Neural crest cell (in vitro differentiated cells): ENCODE data around the gene F5. TPM values are rescaled to one million over a fixed set of nuclear protein-coding genes. Genes with fewer than 3 reads are reported as not detected.

Experiments
- DNase-seq: peaks from one replicate; pipeline ENCODE4 v3.0.0; 2021; ENCODE audit warnings: low read depth, mixed read lengths, low spot score
- H3K27ac Mint-ChIP-seq: one replicate; pipeline ENCODE4 v1.8.0; 2021; ENCODE audit warnings: mild to moderate bottlenecking, mixed read lengths; ENCODE audit not compliant: unreplicated experiment
- H3K27me3 Mint-ChIP-seq: 2 replicates; pipeline ENCODE4 v1.8.0; 2021; ENCODE audit warnings: low read depth, mild to moderate bottlenecking, mixed read lengths
- H3K36me3 Mint-ChIP-seq: 2 replicates; pipeline ENCODE4 v1.8.0; 2021; ENCODE audit warnings: low read depth, mild to moderate bottlenecking, mixed read lengths
- H3K4me1 Mint-ChIP-seq: 2 replicates; pipeline ENCODE4 v1.8.0; 2021; ENCODE audit warnings: mixed read lengths
- H3K4me3 Mint-ChIP-seq: one replicate; pipeline ENCODE4 v1.8.0; 2021; ENCODE audit warnings: mild to moderate bottlenecking, mixed read lengths
- H3K9me3 Mint-ChIP-seq: 2 replicates; pipeline ENCODE4 v1.8.0; 2021; ENCODE audit warnings: mixed read lengths
- CTCF ChIP-seq: fragments of 200-600 bp; sonication (generic); conservative IDR thresholded peaks from 2 replicates; pipeline ENCODE4 v1.5.0; 2021; ENCODE audit warnings: antibody characterized with exemption, mild to moderate bottlenecking
- total RNA-seq: library from RNA; stranded (reverse); gene quantifications from 2 replicates; pipeline ENCODE4 v1.2.1, GENCODE V29; 2021

F5 gene
- total RNA-seq, 1 donor from 2014 or later: not detected

DNA sequence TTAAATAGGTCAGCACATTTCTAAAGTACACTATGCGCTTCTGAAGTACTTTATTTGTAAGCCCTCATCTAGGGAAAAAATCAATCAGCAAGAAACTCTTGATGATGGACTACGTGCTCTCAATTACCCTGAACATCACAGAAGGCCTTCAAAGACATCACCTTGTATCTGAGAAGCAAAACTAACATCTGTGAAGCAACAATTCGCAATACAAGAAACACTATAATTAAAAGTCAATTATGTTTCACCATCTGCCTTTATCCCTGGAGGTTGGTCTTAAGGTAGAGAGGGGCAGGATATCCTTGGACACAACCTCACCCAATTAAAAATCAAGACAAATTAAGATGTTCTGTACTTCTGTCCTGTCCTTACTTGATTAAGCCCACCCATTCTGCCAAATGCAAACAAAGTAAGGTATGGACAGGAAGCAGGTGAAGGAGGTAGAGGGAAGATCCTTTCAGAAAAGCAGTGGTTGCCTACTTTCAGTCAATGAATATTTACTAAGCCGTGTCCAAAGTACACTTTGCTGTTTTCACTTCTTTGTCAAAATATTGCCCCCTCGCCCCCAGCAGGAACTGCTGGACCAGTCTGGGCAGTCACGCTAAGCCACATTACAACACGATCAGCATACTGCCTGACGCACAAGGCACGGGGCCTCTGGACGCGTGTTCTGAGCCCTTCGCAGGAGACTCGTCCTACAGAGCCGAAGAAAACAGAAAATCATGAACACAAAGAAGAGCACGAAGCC is 101.4 kb downstream of the F5 start:
- DNase-seq: no peak
- Mint-ChIP-seq H3K36me3 (no peaks in the 10 kb centered on the region), H3K4me3 (peak overlapping the region; percentile 90), H3K27me3 (no peaks in the 10 kb centered on the region), H3K4me1 (peaks cover 53% of the 10 kb centered on the region), H3K27ac (peak overlapping the region; percentile 98), H3K9me3 (no peaks in the 10 kb centered on the region)
- TF ChIP-seq CTCF: no peak

DNA sequence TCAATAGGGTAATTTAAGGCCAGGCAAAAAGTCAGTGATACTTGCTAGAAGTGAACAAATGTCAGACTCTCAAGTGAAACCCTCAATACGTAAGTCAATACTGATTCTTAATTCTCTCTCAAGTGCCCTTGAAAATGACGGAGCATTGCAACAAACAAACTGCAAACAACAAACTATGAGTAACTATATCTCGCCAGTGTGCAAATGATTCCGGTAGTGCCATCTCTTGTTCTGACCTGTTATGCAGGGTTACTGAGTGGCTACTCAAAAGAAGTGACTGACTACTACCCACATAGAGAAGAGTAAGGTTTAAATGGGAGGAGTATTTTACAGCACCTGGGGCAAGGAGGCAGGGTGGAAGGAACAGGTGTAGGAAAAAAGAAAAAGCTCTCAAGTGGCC is 102.2 kb downstream of the F5 start:
- Mint-ChIP-seq H3K4me3 (peak overlapping the region; percentile 90), H3K36me3 (no peaks in the 10 kb centered on the region), H3K9me3 (no peaks in the 10 kb centered on the region), H3K27me3 (no peaks in the 10 kb centered on the region), H3K4me1 (peaks cover 60% of the 10 kb centered on the region), H3K27ac (no peak overlapping the region)
- TF ChIP-seq CTCF: no peak
- no peak for DNase-seq

GRCh38 chr1:169483500-169483966 is 102.7 kb downstream of the F5 start:
- Mint-ChIP-seq H3K27me3 (no peaks in the 10 kb centered on the region), H3K4me3 (peak overlapping the region; percentile 90), H3K9me3 (no peaks in the 10 kb centered on the region), H3K27ac (no peak overlapping the region), H3K36me3 (no peaks in the 10 kb centered on the region), H3K4me1 (peaks cover 65% of the 10 kb centered on the region)
- TF ChIP-seq CTCF: no peak
- DNase-seq: no peak

DNA sequence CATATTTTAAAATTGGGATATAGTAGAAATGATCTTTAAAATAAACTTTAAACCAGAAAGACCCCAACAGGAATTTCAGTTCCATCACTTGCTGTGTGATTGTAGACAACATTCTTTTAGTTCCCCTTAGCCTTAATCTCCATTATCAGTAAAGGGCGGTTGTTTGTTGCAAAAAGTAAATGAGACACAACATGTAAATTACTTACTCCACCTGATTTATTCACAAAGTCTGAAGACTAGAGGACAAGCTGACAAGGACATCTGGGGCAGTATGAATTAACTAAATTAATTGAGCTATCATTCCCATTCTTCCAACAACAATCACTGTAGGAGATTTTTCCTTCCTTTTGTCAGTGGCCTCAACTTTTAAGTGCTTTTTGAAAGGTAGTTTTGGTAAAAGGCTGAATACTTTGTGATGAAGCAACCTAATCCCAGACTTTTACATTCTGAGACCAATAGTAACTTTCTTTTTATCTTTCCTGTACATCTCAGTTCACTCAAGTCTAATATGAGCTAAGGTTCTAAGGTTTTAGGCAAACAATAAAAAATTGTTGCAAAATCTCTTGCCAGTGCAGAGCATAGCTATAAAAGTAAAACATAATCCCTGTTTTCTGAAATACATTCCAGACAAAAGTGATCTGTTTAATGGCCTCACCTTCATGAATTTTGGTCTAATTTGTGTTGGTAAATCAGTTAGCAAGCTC is 106.8 kb downstream of the F5 start:
- peaks cover 34% of the 10 kb centered on the region for H3K4me1 Mint-ChIP-seq
- H3K36me3 Mint-ChIP-seq: no peaks in the 10 kb centered on the region
- TF ChIP-seq CTCF: no peak
- H3K4me3 Mint-ChIP-seq: no peak overlapping the region
- no peaks in the 10 kb centered on the region for H3K9me3 Mint-ChIP-seq
- no peak for DNase-seq
- H3K27me3 Mint-ChIP-seq: no peaks in the 10 kb centered on the region
- H3K27ac Mint-ChIP-seq: no peak overlapping the region

GRCh38 chr1:169478094-169478672 is 108.1 kb downstream of the F5 start:
- no peak for TF ChIP-seq CTCF
- Mint-ChIP-seq H3K27ac (no peak overlapping the region), H3K36me3 (no peaks in the 10 kb centered on the region), H3K4me1 (peaks cover 21% of the 10 kb centered on the region), H3K9me3 (no peaks in the 10 kb centered on the region), H3K27me3 (no peaks in the 10 kb centered on the region), H3K4me3 (no peak overlapping the region)
- DNase-seq: no peak
